ENCODE data around the gene INAVA.
A peak's percentile ranks its signal among the peaks of the same experiment; 100 is the strongest.

- peak; percentile 43 for TF ChIP-seq CTCF (IDR thresholded peaks at IDR 0.05; ENCODE audit: low read depth, low read length, poor library complexity, severe bottlenecking)
- TF ChIP-seq EZH2phosphoT487 (IDR thresholded peaks at IDR 0.05; ENCODE audit: borderline replicate concordance, low read length): 0 out of 2 replicates have a peak, but pooled peaks have one; percentile 35
Observed at GRCh38 chr1:200890818-200891773, 3.6 kb upstream of the INAVA start.

Data from DOHH2 (cell line).